SK-N-MC (cell line): ENCODE measurements around the gene FKTN.

ENCODE experiments used
- DNase-seq: peaks from one replicate; pipeline ENCODE4 v3.0.0-alpha.2; 2011; ENCODE audit warnings: low read depth, low spot score
- H3K27ac ChIP-seq: fragments of 200-600 bp; sonication (generic); 2 replicates; pipeline ENCODE4 v1.5.1; 2016; ENCODE audit warnings: mixed run types
- H3K36me3 ChIP-seq: fragments of 200-600 bp; sonication (generic); 2 replicates; pipeline ENCODE4 v1.6.1; 2017; ENCODE audit warnings: antibody characterized with exemption, low read length, mixed read lengths; ENCODE audit not compliant: insufficient read depth
- H3K4me3 ChIP-seq: fragments of 200-600 bp; sonication (generic); 2 replicates; pipeline ENCODE4 v1.5.1; 2016
- H3K9ac ChIP-seq: fragments of 200-600 bp; sonication (generic); 2 replicates; pipeline ENCODE4 v1.8.0; 2017; ENCODE audit warnings: mixed run types, mixed read lengths; ENCODE audit not compliant: insufficient read length
- H3K9me3 ChIP-seq: fragments of 200-600 bp; sonication (generic); 2 replicates; pipeline ENCODE4 v1.6.1; 2017; ENCODE audit warnings: low read depth, mild to moderate bottlenecking, antibody characterized with exemption, low read length, moderate library complexity, mixed read lengths
- EZH2 ChIP-seq: fragments of 200-600 bp; sonication (generic); IDR thresholded peaks from one replicate; pipeline ENCODE4 v1.6.1; 2017; ENCODE audit warnings: antibody characterized with exemption
- FOXP2 ChIP-seq: optimal IDR thresholded peaks from 2 replicates; pipeline ENCODE3; 2011; ENCODE audit warnings: mild to moderate bottlenecking, moderate library complexity; ENCODE audit not compliant: insufficient read depth; ENCODE audit errors: extremely low read length, control extremely low read depth
- POLR2AphosphoS5 ChIP-seq: IDR thresholded peaks from 2 replicates; pipeline ENCODE4 v1.6.1; 2012; ENCODE audit warnings: mild to moderate bottlenecking, low read depth, low read length, borderline replicate concordance

FKTN gene

GRCh38 chr9:105663914-105664313 is 106.0 kb downstream of the FKTN start:
- H3K9me3 ChIP-seq = no peaks in the 10 kb centered on the region
- no peak overlapping the region for H3K4me3 ChIP-seq
- H3K27ac ChIP-seq = no peak overlapping the region
- no peak for DNase-seq
- no peak overlapping the region for H3K9ac ChIP-seq
- TF ChIP-seq FOXP2 (no peak), EZH2 (no peak), POLR2AphosphoS5 (no peak)
- no peaks in the 10 kb centered on the region for H3K36me3 ChIP-seq

GRCh38 chr9:105667867-105668266 is 109.9 kb downstream of the FKTN start:
- H3K9ac ChIP-seq = no peak overlapping the region
- H3K27ac ChIP-seq = no peak overlapping the region
- no peak for DNase-seq
- H3K4me3 ChIP-seq = no peak overlapping the region
- H3K36me3 ChIP-seq = no peaks in the 10 kb centered on the region
- no peaks in the 10 kb centered on the region for H3K9me3 ChIP-seq
- TF ChIP-seq EZH2 = no peak

- no peak for DNase-seq
- H3K27ac ChIP-seq = no peak overlapping the region
- H3K36me3 ChIP-seq = no peaks in the 10 kb centered on the region
- H3K9me3 ChIP-seq = no peaks in the 10 kb centered on the region
- TF ChIP-seq EZH2 (no peak), FOXP2 (no peak), POLR2AphosphoS5 (no peak)
- H3K9ac ChIP-seq = no peak overlapping the region
- H3K4me3 ChIP-seq = no peak overlapping the region
These were observed 112.4 kb downstream of the FKTN start for GRCh38 chr9:105670315-105670714.

GRCh38 chr9:105670775-105671174 is 112.8 kb downstream of the FKTN start:
- no peak for DNase-seq
- TF ChIP-seq EZH2 (no peak), POLR2AphosphoS5 (no peak), FOXP2 (no peak)
- no peaks in the 10 kb centered on the region for H3K36me3 ChIP-seq
- no peak overlapping the region for H3K4me3 ChIP-seq
- no peak overlapping the region for H3K9ac ChIP-seq
- H3K27ac ChIP-seq = no peak overlapping the region
- no peaks in the 10 kb centered on the region for H3K9me3 ChIP-seq

GRCh38 chr9:105672711-105673234 is 114.8 kb downstream of the FKTN start:
- no peak for DNase-seq
- TF ChIP-seq POLR2AphosphoS5 = no peak
- no peak for TF ChIP-seq FOXP2
- no peak for TF ChIP-seq EZH2
- Histone ChIP-seq H3K9ac (no peak overlapping the region), H3K4me3 (no peak overlapping the region), H3K27ac (no peak overlapping the region), H3K36me3 (no peaks in the 10 kb centered on the region), H3K9me3 (no peaks in the 10 kb centered on the region)

GRCh38 chr9:105673850-105674387 is 116.0 kb downstream of the FKTN start:
- H3K9ac ChIP-seq = no peak overlapping the region
- TF ChIP-seq FOXP2 (no peak), POLR2AphosphoS5 (no peak), EZH2 (no peak)
- no peaks in the 10 kb centered on the region for H3K36me3 ChIP-seq
- no peak for DNase-seq
- no peak overlapping the region for H3K4me3 ChIP-seq
- H3K9me3 ChIP-seq = no peaks in the 10 kb centered on the region
- no peak overlapping the region for H3K27ac ChIP-seq

- H3K27ac ChIP-seq = no peak overlapping the region
- DNase-seq = no peak
- H3K9me3 ChIP-seq = no peaks in the 10 kb centered on the region
- no peaks in the 10 kb centered on the region for H3K36me3 ChIP-seq
- no peak overlapping the region for H3K4me3 ChIP-seq
- no peak overlapping the region for H3K9ac ChIP-seq
- no peak for TF ChIP-seq POLR2AphosphoS5
- TF ChIP-seq EZH2 = no peak
- no peak for TF ChIP-seq FOXP2
These were observed 118.5 kb downstream of the FKTN start for GRCh38 chr9:105676351-105676923.

- Histone ChIP-seq H3K27ac (no peak overlapping the region), H3K9me3 (no peaks in the 10 kb centered on the region), H3K9ac (no peak overlapping the region), H3K4me3 (no peak overlapping the region), H3K36me3 (no peaks in the 10 kb centered on the region)
- DNase-seq = no peak
- TF ChIP-seq EZH2 (no peak), FOXP2 (no peak), POLR2AphosphoS5 (no peak)
These were observed 120.2 kb downstream of the FKTN start for GRCh38 chr9:105678163-105678562.

GRCh38 chr9:105678781-105679180 is 120.8 kb downstream of the FKTN start:
- no peaks in the 10 kb centered on the region for H3K36me3 ChIP-seq
- no peak overlapping the region for H3K4me3 ChIP-seq
- no peak for DNase-seq
- no peaks in the 10 kb centered on the region for H3K9me3 ChIP-seq
- H3K27ac ChIP-seq = no peak overlapping the region
- no peak overlapping the region for H3K9ac ChIP-seq
- TF ChIP-seq EZH2 (no peak), POLR2AphosphoS5 (no peak), FOXP2 (no peak)
